HCT116 (cell line): ENCODE measurements around the gene EIF2B2.

Experiments used
- ATF3 ChIP-seq: IDR thresholded peaks from 2 replicates; pipeline ENCODE4 v1.6.1; 2012
- CBX3 ChIP-seq: IDR thresholded peaks from 2 replicates; pipeline ENCODE4 v1.6.1; 2012; ENCODE audit warnings: low read depth
- CTCF ChIP-seq, 3 experiments: fragments of 200-600 bp in 1 of 3; sonication (generic) in 1 of 3; IDR thresholded peaks in 2 of 3; conservative IDR thresholded peaks in 1 of 3; 2 replicates each; pipeline ENCODE4 v1.5.1; 2012 to 2017; ENCODE audit warnings: low read depth in 2 of 3, low read length in 2 of 3, antibody characterized with exemption in 1 of 3, borderline replicate concordance in 1 of 3, control low read depth in 1 of 3, mild to moderate bottlenecking in 1 of 3, mixed read lengths in 1 of 3, mixed run types in 1 of 3, moderate library complexity in 1 of 3; ENCODE audit not compliant: insufficient read depth in 1 of 3
- EGR1 ChIP-seq: IDR thresholded peaks from 2 replicates; pipeline ENCODE4 v1.6.1; 2012; ENCODE audit warnings: low read depth
- EZH2 ChIP-seq: fragments of 200-600 bp; sonication (generic); IDR thresholded peaks from 2 replicates; pipeline ENCODE4 v1.6.1; 2017; ENCODE audit warnings: antibody characterized with exemption, mixed run types
- FOSL1 ChIP-seq: IDR thresholded peaks from 2 replicates; pipeline ENCODE4 v1.6.1; 2012; ENCODE audit warnings: low read depth
- POLR2A ChIP-seq: IDR thresholded peaks from 2 replicates; pipeline ENCODE4 v1.7.0; 2011; ENCODE audit warnings: borderline replicate concordance; ENCODE audit not compliant: insufficient read depth, insufficient read length; ENCODE audit errors: extremely low read depth
- POLR2AphosphoS5 ChIP-seq: IDR thresholded peaks from 2 replicates; pipeline ENCODE4 v1.6.1; 2011; ENCODE audit warnings: mild to moderate bottlenecking, low read depth, low read length, moderate library complexity
- TCF7L2 ChIP-seq: IDR thresholded peaks from 2 replicates; pipeline ENCODE4 v1.7.0; 2011; ENCODE audit warnings: borderline replicate concordance, inconsistent platforms; ENCODE audit not compliant: insufficient read depth, insufficient read length; ENCODE audit errors: extremely low read depth
- ZBTB33 ChIP-seq: IDR thresholded peaks from 2 replicates; pipeline ENCODE4 v1.6.1; 2011; ENCODE audit warnings: mild to moderate bottlenecking, low read length, moderate library complexity; ENCODE audit not compliant: insufficient replicate concordance; ENCODE audit errors: extremely low read depth

GRCh38 chr14:75040959-75041358 lies 38.2 kb downstream of the EIF2B2 start:
- no peak for TF ChIP-seq CTCF (IDR thresholded peaks at IDR 0.05 in 2 of 3, conservative IDR thresholded peaks at IDR 0.05 in 1 of 3; ENCODE audit: borderline replicate concordance in 1 of 3, insufficient read depth in 1 of 3, low read depth in 2 of 3, low read length in 2 of 3)
- TF ChIP-seq ZBTB33, result no peak
- no peak for TF ChIP-seq POLR2A
- no peak for TF ChIP-seq FOSL1
- TF ChIP-seq CBX3, result no peak
- no peak for TF ChIP-seq EZH2
- TF ChIP-seq ATF3, result no peak
- TF ChIP-seq TCF7L2, result no peak
- TF ChIP-seq POLR2AphosphoS5, result no peak
- TF ChIP-seq EGR1, result no peak
